ENCODE results near the gene GALNT10.

The GALNT10 gene

DNA sequence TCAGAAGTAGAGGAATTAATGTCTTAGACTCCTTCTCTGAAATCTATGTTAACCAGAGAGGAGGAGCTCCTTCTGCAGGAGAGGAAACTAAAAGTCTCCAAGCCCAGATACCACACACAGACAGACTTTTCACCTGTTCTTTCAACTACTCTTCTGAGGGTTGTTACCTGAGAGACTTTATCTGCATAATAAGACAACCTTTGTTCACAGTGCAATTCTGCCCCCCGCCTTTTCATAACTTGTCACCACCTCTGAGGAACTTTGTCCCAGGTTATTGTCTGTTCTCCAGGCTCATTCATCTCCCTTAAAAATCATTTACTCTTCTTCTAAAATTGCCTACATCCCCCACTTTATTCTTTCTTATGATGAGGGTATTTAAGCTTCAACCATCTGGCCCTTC is 9.4 kb upstream of the GALNT10 start:
- no peak for DNase-seq

DNA sequence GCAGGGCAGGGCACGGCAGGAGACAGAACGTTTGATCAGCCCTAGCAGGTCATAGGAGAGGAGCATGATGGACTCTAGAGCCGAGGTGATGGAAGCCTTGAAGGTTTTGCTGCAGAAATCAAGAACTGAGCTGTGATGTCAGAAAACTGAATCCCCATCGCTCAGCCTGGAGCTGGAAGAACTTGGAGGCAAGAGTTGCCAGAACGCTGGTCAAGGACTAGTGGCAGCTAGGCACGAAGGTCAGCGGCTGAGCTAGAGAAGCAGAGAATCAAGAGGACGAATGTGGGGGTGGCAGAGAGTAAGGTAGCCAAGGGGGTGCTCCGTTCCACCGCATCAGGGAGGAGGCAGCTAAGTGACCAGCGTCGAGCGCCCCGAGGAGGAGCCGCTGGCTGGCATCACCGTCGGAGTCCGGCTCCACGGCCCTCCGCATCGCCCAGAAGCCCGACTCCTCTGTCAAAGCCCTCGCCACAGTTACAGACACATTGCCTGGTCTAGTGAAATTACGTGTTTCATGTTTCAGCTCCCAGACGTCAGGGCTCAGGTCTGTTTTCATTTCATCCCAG is 1.2 kb upstream of the GALNT10 start:
- no peak for DNase-seq

DNA sequence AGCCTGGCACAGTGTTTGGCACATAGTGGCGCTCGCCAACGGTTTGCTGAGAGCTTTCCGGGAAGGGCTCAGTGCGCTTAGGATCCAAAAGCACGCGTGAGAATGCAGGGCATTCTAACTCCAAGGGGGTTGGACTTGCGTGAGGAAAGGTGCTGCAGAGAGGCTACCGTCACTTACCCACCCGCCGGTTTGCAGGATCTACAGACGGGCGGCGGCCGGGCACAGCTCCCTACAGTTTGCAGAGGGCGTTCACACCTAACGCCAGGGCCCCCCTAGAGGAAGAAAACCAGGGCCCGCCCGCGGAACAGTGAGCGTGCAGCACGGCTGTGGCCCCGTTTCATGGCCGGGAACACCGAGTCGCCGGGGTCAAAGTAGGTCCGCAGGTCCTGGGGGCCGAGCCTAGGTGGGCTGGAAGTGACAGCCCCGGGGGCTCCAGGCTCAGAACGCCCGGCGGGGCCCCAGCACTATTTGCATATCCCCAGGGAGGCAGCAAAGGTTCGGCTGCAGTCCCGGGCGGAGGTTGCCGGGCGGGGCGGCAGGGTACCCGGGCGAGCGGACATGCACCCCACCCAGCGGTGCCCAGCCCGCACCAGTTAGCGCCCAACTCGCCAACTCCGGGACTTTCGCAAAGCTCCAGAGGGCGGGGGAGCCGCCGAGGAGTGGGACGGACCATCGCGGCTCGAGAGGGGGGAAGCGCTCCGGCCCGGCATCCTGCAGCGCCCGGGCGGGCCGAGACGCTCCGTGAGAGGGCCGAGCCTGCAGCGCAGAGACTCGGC is 526 bp upstream of the GALNT10 start:
- DNase-seq, result peak; percentile 83

DNA sequence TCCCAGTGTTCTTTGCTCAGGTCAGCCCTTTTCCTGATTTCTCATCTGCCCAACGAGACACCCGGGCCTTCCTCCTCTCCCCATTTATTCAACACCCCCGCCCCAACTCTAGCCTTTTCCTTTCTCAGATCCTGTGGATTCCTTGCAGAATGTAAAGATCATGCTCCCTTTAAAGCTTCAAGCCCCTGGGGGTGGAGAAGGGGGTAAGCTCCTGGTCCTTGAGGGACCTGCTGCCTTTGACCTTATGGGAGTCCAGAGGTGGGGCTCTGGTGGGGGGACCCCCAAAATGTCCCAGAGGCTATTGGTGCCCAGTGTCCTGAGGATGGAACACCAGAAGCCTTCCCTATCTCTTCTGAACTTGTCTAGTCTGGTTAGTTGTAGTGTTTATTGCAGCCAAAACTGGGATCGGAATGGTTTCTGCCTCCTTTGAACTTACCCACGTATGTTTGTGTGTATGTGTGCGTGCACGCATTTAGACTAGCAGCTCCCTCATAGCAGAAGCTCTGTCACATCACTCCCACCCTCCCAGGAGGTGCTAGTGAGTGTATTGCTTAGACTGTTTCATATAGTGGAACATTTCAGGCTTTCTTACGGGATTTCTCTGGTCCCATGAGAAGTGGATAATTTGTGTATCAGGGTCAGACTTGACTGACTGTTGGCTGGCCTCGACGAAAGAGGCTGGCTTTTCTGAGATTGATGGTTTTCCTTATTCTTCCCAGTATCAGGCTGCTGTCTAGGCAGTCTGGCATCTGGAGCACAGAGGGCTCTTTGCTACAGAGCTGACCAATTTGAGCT is 1.1 kb downstream of the GALNT10 start:
- DNase-seq, result no peak

DNA sequence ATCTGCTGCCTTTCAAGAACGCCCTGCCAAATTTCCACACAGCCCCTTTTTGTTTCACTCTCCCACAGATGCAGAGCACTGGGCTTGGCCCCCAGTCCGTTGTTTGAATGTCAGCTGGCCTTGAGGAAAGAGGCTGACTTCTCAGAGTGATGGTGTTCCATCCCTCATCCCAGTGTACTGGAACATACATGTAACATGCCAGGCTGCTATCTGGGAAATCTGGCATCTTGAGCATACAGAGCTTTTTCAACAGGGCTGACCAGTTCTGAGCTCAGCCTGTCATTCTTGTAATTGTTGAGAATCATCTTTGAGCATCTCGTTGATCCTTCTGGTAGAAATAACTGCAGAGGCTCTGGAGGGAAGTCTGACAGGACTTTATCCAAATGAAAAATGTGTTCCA is 2.8 kb downstream of the GALNT10 start:
- DNase-seq, result no peak

DNA sequence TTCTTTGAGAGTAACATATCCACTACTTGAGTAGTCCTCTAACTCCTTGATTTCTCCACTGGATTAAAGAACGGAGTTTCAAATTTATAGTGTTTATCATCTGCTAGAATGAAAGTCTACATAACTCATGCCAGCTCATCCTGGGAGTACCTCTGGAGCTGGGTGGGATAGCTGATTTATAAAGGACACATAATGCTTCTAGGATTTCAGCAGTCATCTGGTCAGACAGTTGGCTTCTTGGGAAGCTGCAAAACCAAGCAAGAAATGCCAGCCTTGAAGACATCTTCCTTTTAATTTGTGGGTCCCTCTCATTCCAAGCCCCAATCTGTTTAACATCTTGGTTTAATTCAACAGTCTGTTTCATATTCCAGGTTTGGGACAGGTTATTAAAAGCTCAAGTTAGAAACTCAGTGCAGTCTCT is 3.2 kb downstream of the GALNT10 start:
- DNase-seq, result no peak

DNA sequence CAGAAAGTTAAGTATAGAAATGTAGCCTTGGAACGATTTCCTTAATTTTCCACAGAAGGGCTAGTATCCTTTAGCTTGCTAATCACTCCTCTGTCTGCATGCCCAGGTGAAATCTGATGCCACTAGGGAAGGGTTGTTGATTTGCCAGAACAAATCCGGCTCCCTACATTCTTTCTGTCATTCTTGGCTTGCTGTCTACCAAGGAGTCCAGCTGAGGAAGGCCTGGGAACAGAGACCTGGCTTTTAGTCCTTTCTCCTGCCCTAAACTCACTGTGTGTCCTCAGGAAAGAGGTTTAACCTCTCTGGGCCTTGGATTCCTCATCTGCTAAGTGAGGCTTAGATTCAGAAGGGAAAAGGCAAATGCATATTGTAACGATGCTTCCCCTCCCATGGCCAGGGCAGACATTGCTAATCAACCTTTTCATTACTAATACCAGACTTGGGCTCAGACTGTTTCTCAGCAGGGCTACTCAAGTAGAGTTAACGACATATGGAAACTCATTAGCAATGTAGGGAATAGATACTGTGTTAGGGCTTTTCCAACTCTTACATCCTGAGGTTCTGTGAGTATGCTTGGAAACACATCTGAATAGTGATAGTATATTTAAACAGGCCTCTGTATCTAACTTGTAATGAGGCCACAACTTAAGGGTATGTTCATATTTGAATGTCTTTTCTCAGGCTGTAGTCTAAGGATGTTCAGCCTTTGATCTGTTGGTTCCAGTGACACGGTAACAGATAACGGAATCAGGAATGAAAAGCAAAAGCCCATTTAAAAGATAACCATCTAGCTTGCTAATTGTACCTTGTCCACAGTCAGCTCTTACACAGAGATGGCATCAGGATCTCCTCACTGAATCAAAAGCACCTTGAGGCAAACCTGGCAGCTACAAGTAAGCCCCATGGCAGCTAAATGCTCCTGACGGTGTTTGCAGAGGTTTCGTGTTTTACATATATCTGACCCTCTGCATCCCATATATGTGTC is 4.1 kb downstream of the GALNT10 start:
- DNase-seq, result no peak

DNA sequence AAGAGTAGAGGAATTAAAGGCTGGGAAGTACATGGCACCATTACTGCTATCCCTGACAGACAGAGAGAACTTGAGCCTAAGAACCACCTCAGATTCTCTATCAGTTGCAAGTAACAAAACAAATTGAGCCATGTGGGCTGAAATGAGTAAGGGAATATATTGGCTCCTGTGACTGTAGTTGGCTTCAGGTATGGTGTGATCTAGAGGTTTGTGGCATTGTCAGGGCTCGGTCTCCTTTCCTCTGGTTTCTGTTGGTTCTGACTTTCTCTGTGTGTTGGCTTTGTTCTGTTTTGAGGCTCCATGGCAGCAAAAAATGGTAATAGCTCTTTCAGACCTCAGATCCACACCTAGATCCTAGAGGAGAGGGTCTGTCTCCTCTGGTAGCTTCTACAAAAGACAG is 5.7 kb downstream of the GALNT10 start:
- DNase-seq, result no peak

DNA sequence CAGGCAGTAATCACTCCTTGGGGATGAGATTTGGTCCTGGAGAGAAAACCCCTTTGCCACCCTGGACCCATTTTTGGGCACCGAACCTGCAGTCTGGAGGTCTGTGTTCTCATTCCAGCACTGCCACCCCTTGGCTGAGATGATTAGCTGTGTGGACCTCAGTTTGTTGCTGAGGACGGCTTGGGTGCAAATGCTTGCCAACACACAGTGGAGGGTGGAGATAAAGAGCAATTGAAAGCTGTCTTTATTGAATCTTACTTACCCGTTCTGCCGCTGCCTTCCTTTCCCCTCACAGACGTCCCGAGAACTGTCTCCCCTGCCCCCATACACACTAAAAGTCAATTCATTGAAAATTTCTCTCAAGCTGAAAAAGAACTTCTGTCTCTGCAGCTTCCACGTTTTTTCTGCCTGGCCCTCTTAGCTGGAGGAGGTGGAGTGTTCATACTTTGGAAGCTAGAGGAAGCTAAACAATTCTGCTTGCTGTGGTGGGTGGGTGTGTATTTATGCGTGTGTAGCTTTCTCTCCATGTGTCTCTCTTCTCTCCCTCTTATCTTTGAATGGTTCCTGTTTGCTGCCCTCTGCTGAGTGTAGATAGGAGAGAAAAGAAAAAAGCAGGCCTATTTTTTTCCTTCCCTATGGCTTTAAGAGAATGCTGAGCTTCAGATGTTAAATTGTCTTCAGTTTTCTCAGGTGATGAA is 6.6 kb downstream of the GALNT10 start:
- no peak for DNase-seq

DNA sequence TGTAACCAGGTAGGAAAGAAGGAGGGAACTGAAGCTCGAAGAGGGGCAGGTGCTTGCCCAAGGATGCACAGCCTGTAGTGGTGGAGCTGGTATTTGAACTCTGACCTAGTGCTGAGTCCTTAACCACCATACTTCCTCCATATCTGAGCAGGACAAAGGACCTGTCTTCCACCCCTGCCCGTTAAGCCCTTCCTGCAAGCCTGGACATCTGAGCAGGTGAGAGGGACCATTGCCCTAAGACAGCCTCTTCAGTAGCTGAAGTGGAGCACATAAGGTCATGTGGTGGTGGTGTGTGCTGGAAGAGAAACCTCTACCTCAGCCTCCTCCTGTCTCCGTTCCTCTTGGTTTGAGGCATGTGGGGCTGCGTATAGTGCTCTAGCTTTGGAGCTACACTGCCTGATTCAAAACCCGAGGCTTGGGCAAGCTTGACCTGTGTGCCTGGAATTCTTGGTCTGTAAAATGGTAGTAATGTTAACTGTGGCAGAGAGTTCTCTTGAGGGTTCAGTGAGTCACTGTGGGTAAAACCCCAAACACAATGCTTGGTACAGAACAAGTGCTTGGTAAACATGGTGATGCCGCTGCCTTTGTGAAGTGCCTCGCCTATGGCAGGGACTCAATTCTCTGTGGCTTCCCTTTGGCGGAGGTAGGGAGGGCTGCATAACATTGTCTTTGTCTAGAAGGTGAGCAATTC is 7.4 kb downstream of the GALNT10 start:
- peak; percentile 40 for DNase-seq

DNA sequence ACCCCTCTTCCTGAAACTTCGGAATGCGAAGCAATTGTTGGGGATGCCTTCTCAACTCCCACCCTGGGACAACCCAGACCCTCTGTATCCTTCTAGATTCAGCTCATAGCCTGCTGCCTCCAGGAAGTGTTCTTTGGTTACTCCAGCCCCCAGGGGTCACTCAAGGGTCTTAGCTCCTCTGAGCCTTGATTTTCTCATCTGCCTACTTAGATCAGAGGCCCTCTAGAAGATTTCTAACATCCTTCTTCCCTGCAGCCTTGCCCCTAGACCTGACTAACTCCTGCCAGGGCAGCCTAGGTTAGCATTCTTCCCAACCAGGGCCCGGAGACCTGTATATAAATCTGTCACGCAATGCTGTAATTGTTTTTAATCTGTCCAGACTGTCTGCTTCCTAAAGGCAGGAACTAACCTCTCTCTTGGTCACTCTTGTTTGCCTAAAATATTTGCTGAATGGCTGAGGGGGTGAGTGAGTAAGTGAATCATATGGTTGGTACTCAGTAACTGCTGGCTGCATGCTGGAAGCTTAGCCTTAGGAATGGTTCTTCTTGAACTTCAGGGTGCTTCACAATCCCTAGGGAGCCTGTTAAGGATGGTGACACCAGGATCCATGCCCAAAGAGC is 8.2 kb downstream of the GALNT10 start:
- DNase-seq, result no peak

DNA sequence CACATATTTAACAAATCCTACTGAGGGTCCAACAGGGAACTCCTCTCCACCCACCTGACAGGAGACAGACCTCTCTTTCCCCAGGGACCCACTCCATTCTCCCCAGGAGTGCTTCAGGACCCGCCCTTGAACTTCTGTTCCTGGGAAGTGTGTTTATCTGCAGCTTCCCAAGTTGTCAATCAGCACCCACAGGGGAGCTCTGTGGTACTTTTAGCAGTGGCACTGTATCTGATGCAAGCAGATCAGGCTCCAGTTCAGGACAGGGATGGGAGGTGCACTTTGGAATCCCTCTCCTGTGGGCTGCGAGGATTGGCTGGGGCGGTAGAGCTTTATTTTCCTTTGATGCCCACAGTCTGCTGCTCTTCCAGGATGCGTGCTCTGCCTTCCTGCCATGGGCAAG is 8.7 kb downstream of the GALNT10 start:
- DNase-seq, result no peak

DNA sequence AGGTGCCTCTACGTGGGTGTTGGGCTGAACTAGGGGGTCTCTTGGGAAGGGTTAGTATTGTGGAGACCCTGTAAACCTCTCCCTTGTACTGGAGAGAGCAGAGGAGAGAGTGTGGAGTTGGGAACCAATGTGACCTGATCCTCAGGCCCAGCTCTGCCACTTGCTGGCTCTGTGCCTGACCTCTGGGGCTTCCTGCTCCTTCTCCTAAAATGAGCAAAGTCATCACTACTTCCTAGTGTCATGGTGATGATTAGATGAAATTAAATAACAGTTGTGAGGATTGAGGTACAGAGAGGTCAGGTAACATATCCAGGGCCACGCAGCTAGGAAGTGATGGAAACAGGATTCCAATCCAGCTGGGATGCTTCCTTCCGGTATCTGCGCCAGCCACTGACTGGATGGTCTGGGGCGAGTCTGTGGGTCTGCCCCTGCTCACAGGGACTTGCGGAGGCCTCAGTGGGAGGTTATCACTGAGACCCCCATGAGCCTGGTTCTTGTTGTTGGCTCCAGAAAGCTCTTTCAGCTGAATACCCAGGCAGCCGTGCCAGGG is 9.2 kb downstream of the GALNT10 start:
- no peak for DNase-seq

DNA sequence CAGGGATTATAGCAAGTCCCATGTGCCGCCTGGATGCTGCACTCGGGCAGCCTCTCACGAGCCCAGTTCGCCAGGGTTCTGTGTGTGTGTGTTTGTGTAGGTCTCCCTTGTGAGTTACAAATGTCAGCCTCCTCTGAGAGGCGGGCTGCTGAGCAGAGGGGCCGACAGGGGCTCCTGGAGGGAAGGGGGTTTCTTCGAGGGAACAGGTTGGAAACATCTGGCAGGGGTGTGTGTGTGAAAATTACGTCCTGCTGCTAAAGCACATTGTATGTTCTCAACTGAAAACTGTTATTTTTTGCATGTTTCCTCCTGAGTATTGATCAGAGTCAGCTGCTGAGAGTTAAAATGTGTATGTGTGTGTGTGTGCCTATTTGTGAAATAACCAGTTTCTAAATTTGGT is 9.7 kb downstream of the GALNT10 start:
- DNase-seq, result no peak

DNA sequence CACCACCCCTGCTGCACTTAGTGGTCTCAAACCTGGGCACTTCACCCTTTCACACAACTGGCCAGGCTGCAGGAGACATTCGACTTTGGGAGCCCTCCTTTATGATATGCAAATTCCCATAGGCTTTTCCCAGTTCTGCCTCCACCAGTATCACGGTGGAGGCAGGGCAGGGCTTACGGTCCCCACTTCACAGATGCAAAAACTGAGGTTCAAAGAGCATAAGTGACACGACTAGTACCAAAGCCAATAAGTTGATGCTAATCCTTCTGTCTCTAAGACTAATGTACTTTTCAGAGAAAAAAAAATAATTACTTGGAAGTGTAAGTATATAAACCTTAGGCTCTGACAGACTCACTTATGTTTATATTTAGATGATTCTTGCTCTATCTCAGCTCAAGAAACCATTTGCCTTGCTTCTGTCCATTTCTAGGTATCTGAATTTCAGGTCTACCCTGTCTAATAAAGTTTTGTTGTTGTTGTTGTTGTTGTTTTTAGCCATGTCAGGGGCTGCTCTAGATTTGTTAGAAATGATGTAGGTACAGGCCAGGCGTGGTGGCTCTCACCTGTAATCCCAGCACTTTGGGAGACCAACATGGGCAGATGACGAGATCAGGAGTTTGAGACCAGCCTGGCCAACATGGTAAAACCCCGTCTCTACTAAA is 10.7 kb downstream of the GALNT10 start:
- no peak for DNase-seq

DNA sequence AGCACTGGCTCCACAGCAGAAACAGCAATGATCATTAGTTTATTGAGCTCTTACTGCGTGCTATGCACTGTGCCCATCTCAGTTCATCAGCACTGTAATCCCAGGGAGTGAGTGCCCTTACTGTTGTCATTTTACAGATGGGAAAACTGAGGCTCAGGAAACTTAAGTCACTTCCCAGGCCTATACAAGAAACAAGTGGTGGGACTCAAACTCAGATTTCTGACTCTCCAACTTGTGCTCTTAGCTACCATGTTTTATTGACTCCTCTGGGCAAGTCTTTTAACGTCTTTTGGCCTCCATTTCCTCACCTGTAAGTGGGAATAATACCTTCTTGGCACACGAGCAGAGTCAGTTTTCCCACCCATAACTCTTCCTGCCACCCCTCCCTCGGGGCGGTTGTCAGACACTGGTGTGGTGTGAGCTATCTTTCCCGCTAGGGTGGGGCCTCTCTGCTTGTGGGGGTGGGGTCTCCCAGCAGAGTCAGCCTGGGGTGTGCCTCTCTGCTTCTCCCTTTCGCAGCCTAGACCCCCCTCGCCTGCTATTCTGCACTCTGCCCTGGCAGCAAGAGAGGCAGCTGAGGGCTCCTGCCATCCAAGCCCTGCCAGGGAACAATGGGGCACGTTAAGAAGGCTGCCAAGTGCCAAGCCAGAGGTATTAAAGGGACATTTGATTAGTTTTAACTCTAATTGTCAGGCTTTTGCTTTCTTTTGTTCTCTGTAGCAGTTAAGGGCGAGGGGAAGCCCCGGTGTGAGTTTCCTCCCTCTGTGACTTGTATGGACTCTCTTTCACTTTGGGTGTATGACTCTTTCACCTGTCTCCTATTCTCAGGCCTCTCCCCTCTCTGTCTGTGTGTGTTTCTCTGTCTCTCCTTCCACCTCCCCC is 12.1 kb downstream of the GALNT10 start:
- DNase-seq, result peak; percentile 4

DNA sequence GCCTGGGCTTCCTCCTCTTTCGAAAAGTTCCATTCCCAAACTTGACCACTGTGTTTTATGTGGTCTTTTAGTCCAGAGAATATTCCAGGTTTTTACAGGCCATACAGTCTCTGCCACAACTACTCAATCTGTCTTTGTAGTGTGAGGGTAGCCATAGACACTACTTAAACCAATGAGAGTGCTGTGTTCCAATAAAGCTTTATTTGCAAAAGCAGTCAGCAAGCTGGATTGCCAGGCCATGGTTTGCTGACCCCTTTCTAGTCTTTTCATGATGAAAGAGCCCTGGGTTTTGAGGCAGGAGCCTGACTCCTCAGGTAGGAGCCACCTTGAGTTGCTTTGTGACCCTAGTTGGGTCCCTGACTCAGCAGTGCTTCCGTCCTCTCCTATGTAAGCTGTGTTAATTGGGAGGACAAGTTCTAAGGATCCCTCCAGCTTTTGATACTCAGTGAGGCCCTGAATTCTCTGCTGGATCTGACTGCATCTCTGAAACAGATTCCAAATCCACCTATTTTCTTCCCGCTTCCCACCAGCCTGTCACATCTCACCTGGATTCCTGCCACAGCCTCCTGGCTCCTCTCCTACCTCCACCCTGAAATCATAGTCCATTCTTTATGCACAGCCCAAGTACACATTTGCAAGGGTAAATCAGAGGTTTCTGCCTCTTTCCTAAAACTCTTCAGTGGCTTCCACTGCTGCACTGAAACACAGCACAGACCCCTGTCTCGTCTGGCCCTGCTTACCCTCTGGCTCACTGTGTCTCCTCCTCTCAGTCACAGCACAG is 13.5 kb downstream of the GALNT10 start:
- DNase-seq, result no peak

DNA sequence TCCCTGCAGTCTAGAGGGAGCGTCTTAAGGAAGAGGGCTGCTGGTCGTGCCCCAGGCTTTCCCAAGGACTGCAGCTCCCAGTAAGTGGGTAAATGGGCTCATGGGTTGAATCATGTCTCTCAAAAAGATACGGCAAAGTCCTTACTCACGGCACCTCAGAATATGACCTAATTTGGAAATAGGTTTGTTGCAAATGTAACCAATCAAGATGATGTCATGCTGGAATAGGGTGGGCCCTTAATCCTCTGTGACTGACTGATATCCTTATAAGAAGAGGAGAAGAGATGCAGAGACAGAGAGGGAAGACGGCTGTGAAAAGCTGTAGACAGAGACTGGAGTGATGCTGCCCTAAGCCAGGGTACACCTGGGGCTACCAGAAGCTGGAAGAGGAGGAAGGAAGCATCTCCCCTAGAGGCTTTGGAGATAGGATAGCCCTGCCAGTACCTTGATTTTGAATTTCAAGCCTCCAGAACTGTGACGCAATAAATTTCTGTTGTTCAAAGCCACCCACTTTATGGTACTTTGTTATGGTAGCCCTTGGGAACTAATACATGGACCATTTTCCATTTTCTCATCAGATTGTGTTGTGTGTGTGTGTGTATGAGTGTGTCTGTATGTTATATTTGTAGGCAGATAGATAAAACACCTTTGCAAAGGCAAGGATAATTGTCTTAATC is 15.0 kb downstream of the GALNT10 start:
- DNase-seq, result no peak

Data from CD4-positive, alpha-beta T cell treated with Interferon gamma for 1 hour (primary cell).